ENCODE measurements around the gene BMF. TPM values are rescaled to one million over a fixed set of nuclear protein-coding genes. Genes with fewer than 3 reads are reported as not detected.
A peak's percentile ranks its signal among the peaks of the same experiment; 100 is the strongest.

The BMF gene
- total RNA-seq, 1 donor from 2014 or later = 112 TPM

DNA sequence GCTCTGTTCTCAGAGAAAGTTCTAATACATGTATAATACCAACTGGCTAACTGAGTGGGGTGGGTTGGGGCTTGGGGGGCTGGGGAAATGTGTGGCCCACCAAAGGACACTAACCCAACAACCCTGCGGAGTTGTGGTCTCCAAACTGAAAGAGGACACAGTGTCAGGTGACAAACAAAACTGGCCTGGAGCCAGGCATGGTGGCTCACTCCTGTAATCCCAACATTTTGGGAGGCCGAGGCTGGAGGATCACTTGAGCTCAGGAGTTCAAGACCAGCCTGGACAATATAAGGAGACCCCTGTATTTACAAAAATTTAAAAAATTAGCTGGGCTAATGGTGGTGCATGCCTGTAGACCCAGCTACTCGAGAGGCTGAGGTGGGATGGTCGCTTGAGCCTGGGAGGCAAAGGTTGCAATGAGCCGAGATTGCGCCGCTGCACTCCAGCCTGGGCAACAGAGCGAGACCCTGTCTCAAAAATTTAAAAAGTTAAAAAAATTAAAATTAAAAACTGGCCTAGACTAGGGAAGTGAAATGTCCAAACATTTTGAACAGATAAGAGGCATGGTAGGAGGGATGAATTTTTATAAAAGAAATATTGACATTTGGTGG is 38.0 kb downstream of the BMF start:
- DNase-seq (ENCODE audit: extremely low spot score, unreplicated experiment) = no peak
- H3K27me3 Mint-ChIP-seq = no peaks in the 10 kb centered on the region
- H3K9me3 Mint-ChIP-seq = no peaks in the 10 kb centered on the region
- H3K4me3 Mint-ChIP-seq = no peak overlapping the region
- no peak overlapping the region for H3K27ac Mint-ChIP-seq
- no peaks in the 10 kb centered on the region for H3K36me3 Mint-ChIP-seq
- TF ChIP-seq, protein P1, sequence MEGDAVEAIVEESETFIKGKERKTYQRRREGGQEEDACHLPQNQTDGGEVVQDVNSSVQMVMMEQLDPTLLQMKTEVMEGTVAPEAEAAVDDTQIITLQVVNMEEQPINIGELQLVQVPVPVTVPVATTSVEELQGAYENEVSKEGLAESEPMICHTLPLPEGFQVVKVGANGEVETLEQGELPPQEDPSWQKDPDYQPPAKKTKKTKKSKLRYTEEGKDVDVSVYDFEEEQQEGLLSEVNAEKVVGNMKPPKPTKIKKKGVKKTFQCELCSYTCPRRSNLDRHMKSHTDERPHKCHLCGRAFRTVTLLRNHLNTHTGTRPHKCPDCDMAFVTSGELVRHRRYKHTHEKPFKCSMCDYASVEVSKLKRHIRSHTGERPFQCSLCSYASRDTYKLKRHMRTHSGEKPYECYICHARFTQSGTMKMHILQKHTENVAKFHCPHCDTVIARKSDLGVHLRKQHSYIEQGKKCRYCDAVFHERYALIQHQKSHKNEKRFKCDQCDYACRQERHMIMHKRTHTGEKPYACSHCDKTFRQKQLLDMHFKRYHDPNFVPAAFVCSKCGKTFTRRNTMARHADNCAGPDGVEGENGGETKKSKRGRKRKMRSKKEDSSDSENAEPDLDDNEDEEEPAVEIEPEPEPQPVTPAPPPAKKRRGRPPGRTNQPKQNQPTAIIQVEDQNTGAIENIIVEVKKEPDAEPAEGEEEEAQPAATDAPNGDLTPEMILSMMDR (conservative IDR thresholded peaks at IDR 0.05) = no peak
- peaks cover 32% of the 10 kb centered on the region for H3K4me1 Mint-ChIP-seq (ENCODE audit: unreplicated experiment)

DNA sequence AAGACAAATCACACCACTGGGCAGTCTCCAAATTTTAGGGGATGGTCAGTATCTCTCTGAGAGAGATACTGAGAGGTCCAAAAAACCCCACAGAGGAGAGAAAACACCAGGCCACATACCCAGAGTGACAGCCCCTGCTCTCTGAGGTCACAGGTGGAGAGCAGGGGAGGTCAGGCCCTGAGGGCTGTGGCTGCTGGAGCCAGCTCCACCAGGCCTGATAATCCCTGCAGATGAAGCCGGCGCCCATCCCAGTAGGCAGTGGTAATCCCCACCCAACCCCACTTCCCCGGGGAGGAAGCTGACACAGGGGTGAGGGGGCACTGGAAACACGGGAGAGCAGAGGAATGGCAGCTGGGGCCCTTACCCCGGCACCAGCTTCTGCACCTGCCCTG is 38.5 kb downstream of the BMF start:
- Mint-ChIP-seq H3K27ac (no peak overlapping the region), H3K36me3 (no peaks in the 10 kb centered on the region), H3K4me1 (ENCODE audit: unreplicated experiment) (peaks cover 27% of the 10 kb centered on the region), H3K27me3 (no peaks in the 10 kb centered on the region), H3K9me3 (no peaks in the 10 kb centered on the region), H3K4me3 (no peak overlapping the region)
- DNase-seq (ENCODE audit: extremely low spot score, unreplicated experiment) = no peak
- TF ChIP-seq, protein P1 (conservative IDR thresholded peaks at IDR 0.05) = no peak

GRCh38 chr15:40069178-40070165 is 39.2 kb downstream of the BMF start:
- peak; percentile 82 for DNase-seq (ENCODE audit: extremely low spot score, unreplicated experiment)
- H3K4me3 Mint-ChIP-seq = no peak overlapping the region
- no peaks in the 10 kb centered on the region for H3K36me3 Mint-ChIP-seq
- H3K27me3 Mint-ChIP-seq = no peaks in the 10 kb centered on the region
- peaks cover 32% of the 10 kb centered on the region for H3K4me1 Mint-ChIP-seq (ENCODE audit: unreplicated experiment)
- H3K9me3 Mint-ChIP-seq = no peaks in the 10 kb centered on the region
- TF ChIP-seq, protein P1 (conservative IDR thresholded peaks at IDR 0.05) = no peak
- no peak overlapping the region for H3K27ac Mint-ChIP-seq

DNA sequence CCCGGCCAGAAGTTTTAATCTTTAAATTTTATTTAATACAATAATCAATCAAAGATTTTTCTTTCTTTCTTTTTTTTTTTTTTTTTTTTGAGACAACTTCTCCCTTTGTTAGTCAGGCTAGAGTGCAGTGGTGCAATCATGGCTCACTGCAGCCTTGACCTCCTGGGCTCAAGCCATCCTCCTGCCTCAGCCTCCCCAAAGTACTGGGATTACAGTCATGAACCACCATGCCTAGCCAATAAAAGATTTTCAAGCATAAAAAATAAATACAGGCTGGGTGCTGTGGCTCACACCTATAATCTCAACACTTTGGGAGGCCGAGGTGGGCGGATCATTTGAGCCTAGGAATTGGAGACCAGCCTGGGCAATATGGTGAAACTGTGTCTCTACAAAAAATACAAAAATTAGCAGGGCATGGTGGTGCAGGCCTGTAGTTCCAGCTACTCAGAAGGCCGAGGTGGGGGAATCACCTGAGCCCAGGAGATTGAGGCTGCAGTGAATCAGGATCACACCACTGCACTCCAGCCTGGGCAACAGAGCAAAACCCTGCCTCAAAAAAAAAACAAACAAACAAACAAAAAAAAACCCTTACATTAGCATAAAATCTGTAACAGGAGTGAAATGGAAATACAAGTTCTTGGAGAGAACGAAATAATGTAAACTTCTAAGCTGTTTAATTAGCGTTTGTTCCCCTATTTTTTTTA is 40.6 kb downstream of the BMF start:
- peaks cover 33% of the 10 kb centered on the region for H3K4me1 Mint-ChIP-seq (ENCODE audit: unreplicated experiment)
- no peak overlapping the region for H3K27ac Mint-ChIP-seq
- H3K4me3 Mint-ChIP-seq = no peak overlapping the region
- peaks cover 5% of the 10 kb centered on the region for H3K9me3 Mint-ChIP-seq
- no peaks in the 10 kb centered on the region for H3K36me3 Mint-ChIP-seq
- no peak for DNase-seq (ENCODE audit: extremely low spot score, unreplicated experiment)
- H3K27me3 Mint-ChIP-seq = no peaks in the 10 kb centered on the region
- TF ChIP-seq, protein P1 (conservative IDR thresholded peaks at IDR 0.05) = no peak

GRCh38 chr15:40066589-40066988 is 42.1 kb downstream of the BMF start:
- H3K4me3 Mint-ChIP-seq = no peak overlapping the region
- no peak overlapping the region for H3K27ac Mint-ChIP-seq
- H3K9me3 Mint-ChIP-seq = peaks cover 5% of the 10 kb centered on the region
- TF ChIP-seq, protein P1 (conservative IDR thresholded peaks at IDR 0.05) = no peak
- no peak for DNase-seq (ENCODE audit: extremely low spot score, unreplicated experiment)
- H3K4me1 Mint-ChIP-seq (ENCODE audit: unreplicated experiment) = peaks cover 28% of the 10 kb centered on the region
- H3K27me3 Mint-ChIP-seq = no peaks in the 10 kb centered on the region
- no peaks in the 10 kb centered on the region for H3K36me3 Mint-ChIP-seq
